ENCODE data around the gene MAGI2. TPM values are rescaled to one million over a fixed set of nuclear protein-coding genes. Genes with fewer than 3 reads are reported as not detected.
A peak's percentile ranks its signal among the peaks of the same experiment; 100 is the strongest.

Gene MAGI2
- total and polyA plus RNA-seq, 4 donors, result 43.4 to 61.3 (median 50.1) TPM

DNA sequence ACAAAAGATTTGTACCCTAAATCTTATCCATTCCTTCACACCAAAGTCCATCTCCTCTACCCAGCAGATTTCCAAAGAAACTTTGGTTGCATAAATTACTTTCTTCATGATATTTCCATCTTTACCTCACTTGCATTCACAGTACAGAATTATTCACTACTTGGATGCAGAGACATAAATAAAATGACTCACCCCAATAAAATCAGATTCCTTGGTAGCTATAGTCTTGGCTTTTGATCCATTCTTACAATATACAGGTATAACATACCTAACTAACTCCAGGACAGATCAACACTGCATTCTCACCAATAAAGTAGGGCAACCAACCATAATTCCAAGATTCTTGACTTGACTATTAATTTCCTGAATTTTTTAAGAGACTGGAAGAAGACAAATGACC is 815.1 kb downstream of the MAGI2 start:
- no peak for DNase-seq (ENCODE audit: low read depth in 4 of 6, low spot score in 6 of 6)
- Histone ChIP-seq H3K36me3 (ENCODE audit: control insufficient read depth, insufficient read depth, low read length) (no peaks in the 10 kb centered on the region), H3K27ac (ENCODE audit: low read depth, low read length) (no peak overlapping the region), H3K9me3 (ENCODE audit: control insufficient read depth, insufficient read depth, low read length) (no peaks in the 10 kb centered on the region), H3K27me3 (ENCODE audit: control insufficient read depth, insufficient read depth, low read length) (no peaks in the 10 kb centered on the region), H3K4me1 (ENCODE audit: control insufficient read depth, insufficient read depth, low read length) (no peaks in the 10 kb centered on the region), H3K4me3 (ENCODE audit: low read depth, low read length) (no peak overlapping the region)

DNA sequence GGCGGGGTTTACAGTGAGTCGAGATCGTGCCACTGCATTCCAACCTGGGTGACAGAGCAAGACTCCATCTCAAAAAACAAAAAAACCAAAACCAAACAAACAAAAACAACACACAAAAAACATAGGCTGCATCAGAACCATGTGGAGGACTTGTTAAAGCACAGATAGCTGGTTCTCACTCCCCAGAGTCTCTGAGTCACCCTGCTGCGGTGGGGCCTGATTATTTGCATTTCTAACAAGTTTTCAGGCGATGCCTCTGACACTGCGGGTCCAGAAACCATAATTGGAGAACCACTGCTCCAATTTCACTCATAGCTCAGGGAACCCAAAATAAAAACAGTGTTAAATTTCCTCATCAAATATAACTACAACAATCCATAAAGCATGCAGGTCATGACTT is 816.7 kb downstream of the MAGI2 start:
- Histone ChIP-seq H3K4me3 (ENCODE audit: low read depth, low read length) (no peak overlapping the region), H3K36me3 (ENCODE audit: control insufficient read depth, insufficient read depth, low read length) (no peaks in the 10 kb centered on the region), H3K9me3 (ENCODE audit: control insufficient read depth, insufficient read depth, low read length) (no peaks in the 10 kb centered on the region), H3K27me3 (ENCODE audit: control insufficient read depth, insufficient read depth, low read length) (no peaks in the 10 kb centered on the region), H3K4me1 (ENCODE audit: control insufficient read depth, insufficient read depth, low read length) (no peaks in the 10 kb centered on the region), H3K27ac (ENCODE audit: low read depth, low read length) (no peak overlapping the region)
- DNase-seq (ENCODE audit: low read depth in 4 of 6, low spot score in 6 of 6), result no peak
- 100% methylated on average over 6 of the region's 6 CpGs for WGBS (ENCODE audit: insufficient coverage)

DNA sequence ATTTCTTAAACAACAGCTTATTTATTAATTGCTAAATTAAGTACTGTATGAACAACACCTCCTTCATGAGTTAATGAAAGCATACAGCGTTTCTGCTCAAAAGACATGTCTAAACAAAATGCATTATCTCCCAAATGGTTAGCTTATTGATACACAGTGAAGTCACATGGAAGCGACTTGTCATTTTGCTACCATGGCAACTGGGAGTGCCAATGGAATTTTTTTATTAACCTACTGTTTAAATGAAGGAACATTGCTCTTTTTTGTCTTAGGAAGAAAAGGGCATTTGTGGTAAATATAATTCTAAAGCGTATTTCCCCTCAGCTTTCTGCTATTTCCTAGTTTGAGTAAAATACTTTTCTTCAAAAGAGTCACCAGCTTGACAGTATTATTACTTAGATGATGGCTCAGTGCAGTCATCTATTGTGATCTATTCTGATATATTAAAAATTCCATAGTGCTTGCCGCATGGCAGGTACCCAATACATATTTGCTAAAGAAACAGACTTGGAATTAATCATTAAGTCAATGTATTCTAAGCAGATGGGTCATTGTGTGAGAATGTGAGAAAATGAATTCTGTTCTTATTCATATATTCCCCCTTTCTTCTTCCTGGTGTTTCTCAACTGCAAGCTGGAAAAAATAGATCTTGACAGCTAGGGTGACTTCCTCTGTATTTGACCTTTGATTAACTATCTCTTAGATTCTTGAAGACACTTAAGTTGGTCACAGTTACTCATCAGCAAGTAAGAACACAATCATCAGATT is 818.3 kb downstream of the MAGI2 start:
- no peaks in the 10 kb centered on the region for H3K9me3 ChIP-seq (ENCODE audit: control insufficient read depth, insufficient read depth, low read length)
- DNase-seq (ENCODE audit: low read depth in 4 of 6, low spot score in 6 of 6), result peak in 2 of 6 donors; percentile 10 to 69
- no peak overlapping the region for H3K4me3 ChIP-seq (ENCODE audit: low read depth, low read length)
- no peaks in the 10 kb centered on the region for H3K27me3 ChIP-seq (ENCODE audit: control insufficient read depth, insufficient read depth, low read length)
- no CpG with 5 or more reads among the region's 4 CpGs for WGBS (ENCODE audit: insufficient coverage)
- no peaks in the 10 kb centered on the region for H3K36me3 ChIP-seq (ENCODE audit: control insufficient read depth, insufficient read depth, low read length)
- no peak overlapping the region for H3K27ac ChIP-seq (ENCODE audit: low read depth, low read length)
- no peaks in the 10 kb centered on the region for H3K4me1 ChIP-seq (ENCODE audit: control insufficient read depth, insufficient read depth, low read length)

DNA sequence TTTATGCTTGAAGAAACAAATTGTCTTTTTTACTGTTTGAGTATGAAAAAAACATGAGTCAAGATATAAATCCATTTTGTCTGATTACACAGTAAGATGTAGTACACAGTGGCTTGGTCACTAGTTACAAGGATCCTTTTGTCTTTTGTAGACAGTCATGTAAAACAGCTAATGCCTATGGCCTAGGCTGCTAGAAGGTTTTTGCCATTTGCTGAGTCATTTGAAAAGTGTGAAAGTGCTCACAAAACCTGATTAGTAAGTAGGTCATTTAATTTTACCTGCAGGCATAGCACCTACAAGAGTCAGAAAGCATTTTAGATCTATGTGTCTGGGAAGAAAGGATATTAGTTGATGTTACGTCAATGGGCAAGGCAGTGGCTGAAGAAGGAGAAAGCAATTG is 819.4 kb downstream of the MAGI2 start:
- WGBS (ENCODE audit: insufficient coverage), result 83% methylated on average over 1 of the region's 1 CpG
- Histone ChIP-seq H3K27ac (ENCODE audit: low read depth, low read length) (no peak overlapping the region), H3K4me3 (ENCODE audit: low read depth, low read length) (no peak overlapping the region), H3K36me3 (ENCODE audit: control insufficient read depth, insufficient read depth, low read length) (no peaks in the 10 kb centered on the region), H3K9me3 (ENCODE audit: control insufficient read depth, insufficient read depth, low read length) (no peaks in the 10 kb centered on the region), H3K27me3 (ENCODE audit: control insufficient read depth, insufficient read depth, low read length) (no peaks in the 10 kb centered on the region), H3K4me1 (ENCODE audit: control insufficient read depth, insufficient read depth, low read length) (no peaks in the 10 kb centered on the region)
- DNase-seq (ENCODE audit: low read depth in 4 of 6, low spot score in 6 of 6), result peak in 2 of 6 donors; percentile 4 to 21

DNA sequence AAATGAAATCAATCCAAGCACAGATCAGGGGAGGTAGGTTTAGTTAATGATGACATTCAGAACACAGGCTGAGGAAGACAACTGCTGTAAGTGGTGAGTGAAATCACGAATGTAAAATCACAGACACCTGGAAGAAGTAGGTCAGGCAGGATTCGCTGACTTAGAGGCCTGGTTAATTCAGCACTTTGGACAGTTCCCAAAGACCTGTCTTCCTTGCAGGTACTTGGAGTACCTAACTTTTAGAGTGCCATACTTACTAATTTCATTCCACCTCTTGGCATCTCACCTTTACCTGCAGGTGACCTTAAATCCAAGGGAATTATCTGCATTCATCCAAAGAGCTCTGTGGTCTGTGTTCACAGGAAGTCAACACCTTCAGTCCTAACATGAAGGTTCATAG is 832.5 kb downstream of the MAGI2 start:
- DNase-seq (ENCODE audit: low read depth in 4 of 6, low spot score in 6 of 6), result no peak
- no peak overlapping the region for H3K27ac ChIP-seq (ENCODE audit: low read depth, low read length)
- no peak overlapping the region for H3K4me3 ChIP-seq (ENCODE audit: low read depth, low read length)
- H3K27me3 ChIP-seq (ENCODE audit: control insufficient read depth, insufficient read depth, low read length), result no peaks in the 10 kb centered on the region
- no peaks in the 10 kb centered on the region for H3K36me3 ChIP-seq (ENCODE audit: control insufficient read depth, insufficient read depth, low read length)
- H3K4me1 ChIP-seq (ENCODE audit: control insufficient read depth, insufficient read depth, low read length), result no peaks in the 10 kb centered on the region
- WGBS (ENCODE audit: insufficient coverage), result 69% methylated on average over 2 of the region's 2 CpGs
- H3K9me3 ChIP-seq (ENCODE audit: control insufficient read depth, insufficient read depth, low read length), result no peaks in the 10 kb centered on the region

DNA sequence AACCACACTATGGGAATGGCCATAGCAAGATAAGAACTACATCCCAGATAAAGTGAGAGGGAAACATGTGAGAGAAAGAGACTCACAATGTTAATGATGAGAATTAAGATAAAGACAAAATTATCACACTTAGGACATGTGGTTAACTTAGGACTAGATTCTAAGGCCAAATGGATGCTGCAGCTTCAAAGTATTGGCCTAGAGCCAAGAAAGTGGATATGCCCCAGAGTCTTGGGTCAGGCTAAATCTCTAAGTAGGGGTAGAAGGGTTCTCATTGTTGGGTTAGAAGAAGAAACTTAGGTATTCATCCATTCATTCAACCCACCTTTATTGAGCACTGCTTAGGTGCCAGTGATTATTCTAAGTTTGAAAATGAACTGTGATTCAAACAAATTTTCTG is 836.9 kb downstream of the MAGI2 start:
- Histone ChIP-seq H3K9me3 (ENCODE audit: control insufficient read depth, insufficient read depth, low read length) (no peaks in the 10 kb centered on the region), H3K27ac (ENCODE audit: low read depth, low read length) (no peak overlapping the region), H3K4me3 (ENCODE audit: low read depth, low read length) (no peak overlapping the region), H3K36me3 (ENCODE audit: control insufficient read depth, insufficient read depth, low read length) (no peaks in the 10 kb centered on the region), H3K4me1 (ENCODE audit: control insufficient read depth, insufficient read depth, low read length) (no peaks in the 10 kb centered on the region), H3K27me3 (ENCODE audit: control insufficient read depth, insufficient read depth, low read length) (no peaks in the 10 kb centered on the region)
- no peak for DNase-seq (ENCODE audit: low read depth in 4 of 6, low spot score in 6 of 6)

DNA sequence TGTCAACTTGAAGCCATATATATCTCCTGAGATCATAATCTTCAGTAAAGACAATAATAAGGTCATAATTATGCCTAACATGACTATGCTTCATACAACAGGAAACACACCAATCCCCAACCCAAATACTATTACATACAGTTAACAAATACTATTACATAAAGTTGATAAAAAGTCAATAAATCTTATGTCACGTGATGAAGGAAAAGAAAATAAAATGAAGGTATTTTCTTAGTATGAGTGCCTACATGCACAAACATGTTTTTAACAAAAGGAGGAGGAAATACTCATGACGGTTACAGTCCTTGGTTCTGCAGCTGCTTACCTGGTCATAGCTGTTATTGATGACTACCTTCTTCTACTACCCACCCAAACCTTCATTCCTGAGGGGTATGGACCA is 844.2 kb downstream of the MAGI2 start:
- Histone ChIP-seq H3K9me3 (ENCODE audit: control insufficient read depth, insufficient read depth, low read length) (no peaks in the 10 kb centered on the region), H3K4me3 (ENCODE audit: low read depth, low read length) (no peak overlapping the region), H3K36me3 (ENCODE audit: control insufficient read depth, insufficient read depth, low read length) (no peaks in the 10 kb centered on the region), H3K27ac (ENCODE audit: low read depth, low read length) (no peak overlapping the region), H3K27me3 (ENCODE audit: control insufficient read depth, insufficient read depth, low read length) (no peaks in the 10 kb centered on the region), H3K4me1 (ENCODE audit: control insufficient read depth, insufficient read depth, low read length) (no peaks in the 10 kb centered on the region)
- DNase-seq (ENCODE audit: low read depth in 4 of 6, low spot score in 6 of 6), result no peak
- no CpG with 5 or more reads among the region's 2 CpGs for whole genome bisulfite sequencing (ENCODE audit: insufficient coverage)

DNA sequence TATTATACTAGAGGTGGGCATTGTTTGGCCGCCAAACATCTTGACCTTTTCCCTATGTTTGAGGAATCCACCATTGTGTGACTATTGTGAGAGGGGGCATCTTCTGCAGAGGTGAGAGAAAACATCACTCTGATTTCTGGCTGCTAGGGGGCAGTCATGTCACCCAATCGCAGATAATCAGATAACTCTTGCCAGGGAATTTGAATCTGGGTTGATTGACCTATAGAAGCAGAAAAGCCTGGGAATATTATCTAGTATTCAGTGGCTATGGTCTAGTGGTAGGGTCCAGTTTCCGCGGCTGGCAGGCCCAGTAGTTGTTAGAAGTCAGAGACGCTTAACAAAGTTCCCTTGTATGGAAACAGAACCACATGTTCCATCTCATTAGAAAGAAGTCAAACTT is 846.4 kb downstream of the MAGI2 start:
- H3K27ac ChIP-seq (ENCODE audit: low read depth, low read length), result no peak overlapping the region
- H3K36me3 ChIP-seq (ENCODE audit: control insufficient read depth, insufficient read depth, low read length), result no peaks in the 10 kb centered on the region
- no peak for DNase-seq (ENCODE audit: low read depth in 4 of 6, low spot score in 6 of 6)
- H3K4me3 ChIP-seq (ENCODE audit: low read depth, low read length), result no peak overlapping the region
- H3K27me3 ChIP-seq (ENCODE audit: control insufficient read depth, insufficient read depth, low read length), result no peaks in the 10 kb centered on the region
- no peaks in the 10 kb centered on the region for H3K9me3 ChIP-seq (ENCODE audit: control insufficient read depth, insufficient read depth, low read length)
- WGBS (ENCODE audit: insufficient coverage), result 35% methylated on average over 2 of the region's 5 CpGs
- H3K4me1 ChIP-seq (ENCODE audit: control insufficient read depth, insufficient read depth, low read length), result no peaks in the 10 kb centered on the region

DNA sequence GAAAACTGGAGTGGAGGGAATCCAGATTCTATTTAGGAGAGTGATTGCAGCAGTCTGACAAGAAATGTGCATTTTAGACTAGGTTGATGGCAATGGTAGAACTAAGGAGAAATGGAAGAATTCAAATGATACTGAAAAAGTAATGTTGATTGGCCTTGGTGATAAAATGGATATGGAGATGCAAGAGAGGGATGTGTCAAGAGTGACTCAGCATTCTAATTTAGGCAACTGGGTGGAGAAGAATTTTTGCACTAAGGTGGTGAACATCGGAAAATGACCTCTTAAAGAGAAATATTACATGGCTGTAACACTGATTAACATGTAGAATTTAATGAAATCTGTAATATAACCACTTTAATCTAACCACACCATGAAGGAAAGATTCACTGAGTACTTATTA is 848.3 kb downstream of the MAGI2 start:
- Histone ChIP-seq H3K36me3 (ENCODE audit: control insufficient read depth, insufficient read depth, low read length) (no peaks in the 10 kb centered on the region), H3K4me3 (ENCODE audit: low read depth, low read length) (no peak overlapping the region), H3K27me3 (ENCODE audit: control insufficient read depth, insufficient read depth, low read length) (no peaks in the 10 kb centered on the region), H3K4me1 (ENCODE audit: control insufficient read depth, insufficient read depth, low read length) (no peaks in the 10 kb centered on the region), H3K27ac (ENCODE audit: low read depth, low read length) (no peak overlapping the region), H3K9me3 (ENCODE audit: control insufficient read depth, insufficient read depth, low read length) (no peaks in the 10 kb centered on the region)
- no CpG with 5 or more reads among the region's 1 CpG for WGBS (ENCODE audit: insufficient coverage)
- DNase-seq (ENCODE audit: low read depth in 4 of 6, low spot score in 6 of 6), result no peak

DNA sequence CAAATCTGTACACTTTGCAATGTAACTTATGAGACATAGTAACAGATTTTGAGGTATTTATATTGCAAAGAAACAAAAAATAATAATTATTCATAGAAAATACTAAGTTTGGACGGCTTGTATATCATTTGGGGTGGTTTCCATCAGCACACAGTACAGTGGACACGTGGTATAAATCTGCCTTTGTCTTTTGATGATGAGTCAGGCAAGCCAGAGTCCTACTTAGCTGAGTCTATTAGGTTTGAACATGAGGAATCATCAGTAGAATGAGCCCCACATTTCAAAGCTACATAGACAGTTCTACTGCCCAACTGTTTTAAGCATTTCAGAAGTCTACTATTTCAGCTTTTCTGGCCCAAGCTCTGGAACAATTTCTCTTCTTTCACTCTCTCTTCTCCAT is 851.7 kb downstream of the MAGI2 start:
- 100% methylated on average over 1 of the region's 2 CpGs for WGBS (ENCODE audit: insufficient coverage)
- Histone ChIP-seq H3K4me1 (ENCODE audit: control insufficient read depth, insufficient read depth, low read length) (no peaks in the 10 kb centered on the region), H3K27me3 (ENCODE audit: control insufficient read depth, insufficient read depth, low read length) (no peaks in the 10 kb centered on the region), H3K36me3 (ENCODE audit: control insufficient read depth, insufficient read depth, low read length) (no peaks in the 10 kb centered on the region), H3K27ac (ENCODE audit: low read depth, low read length) (no peak overlapping the region), H3K4me3 (ENCODE audit: low read depth, low read length) (no peak overlapping the region), H3K9me3 (ENCODE audit: control insufficient read depth, insufficient read depth, low read length) (no peaks in the 10 kb centered on the region)
- DNase-seq (ENCODE audit: low read depth in 4 of 6, low spot score in 6 of 6), result no peak

Data from spinal cord (tissue), 10 donors.